ENCODE results near the gene TESK2.

GRCh38 chr1:45359882-45360513 is 131.0 kb downstream of the TESK2 start:
- TF ChIP-seq, protein P1, sequence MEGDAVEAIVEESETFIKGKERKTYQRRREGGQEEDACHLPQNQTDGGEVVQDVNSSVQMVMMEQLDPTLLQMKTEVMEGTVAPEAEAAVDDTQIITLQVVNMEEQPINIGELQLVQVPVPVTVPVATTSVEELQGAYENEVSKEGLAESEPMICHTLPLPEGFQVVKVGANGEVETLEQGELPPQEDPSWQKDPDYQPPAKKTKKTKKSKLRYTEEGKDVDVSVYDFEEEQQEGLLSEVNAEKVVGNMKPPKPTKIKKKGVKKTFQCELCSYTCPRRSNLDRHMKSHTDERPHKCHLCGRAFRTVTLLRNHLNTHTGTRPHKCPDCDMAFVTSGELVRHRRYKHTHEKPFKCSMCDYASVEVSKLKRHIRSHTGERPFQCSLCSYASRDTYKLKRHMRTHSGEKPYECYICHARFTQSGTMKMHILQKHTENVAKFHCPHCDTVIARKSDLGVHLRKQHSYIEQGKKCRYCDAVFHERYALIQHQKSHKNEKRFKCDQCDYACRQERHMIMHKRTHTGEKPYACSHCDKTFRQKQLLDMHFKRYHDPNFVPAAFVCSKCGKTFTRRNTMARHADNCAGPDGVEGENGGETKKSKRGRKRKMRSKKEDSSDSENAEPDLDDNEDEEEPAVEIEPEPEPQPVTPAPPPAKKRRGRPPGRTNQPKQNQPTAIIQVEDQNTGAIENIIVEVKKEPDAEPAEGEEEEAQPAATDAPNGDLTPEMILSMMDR (IDR thresholded peaks at IDR 0.05) = peak; percentile 43 to 80 (median 70)
- no peak for TF ChIP-seq POLR2A (IDR thresholded peaks at IDR 0.05)

All from Peyer's patch (tissue), 4 donors.